ENCODE data around the gene PPP1R13B. TPM values are rescaled to one million over a fixed set of nuclear protein-coding genes. Genes with fewer than 3 reads are reported as not detected.

Gene PPP1R13B
- polyA plus RNA-seq, 2 of the 4 experiments (the other 2 are of a cell fraction), result 2.2 to 2.7 TPM

DNA sequence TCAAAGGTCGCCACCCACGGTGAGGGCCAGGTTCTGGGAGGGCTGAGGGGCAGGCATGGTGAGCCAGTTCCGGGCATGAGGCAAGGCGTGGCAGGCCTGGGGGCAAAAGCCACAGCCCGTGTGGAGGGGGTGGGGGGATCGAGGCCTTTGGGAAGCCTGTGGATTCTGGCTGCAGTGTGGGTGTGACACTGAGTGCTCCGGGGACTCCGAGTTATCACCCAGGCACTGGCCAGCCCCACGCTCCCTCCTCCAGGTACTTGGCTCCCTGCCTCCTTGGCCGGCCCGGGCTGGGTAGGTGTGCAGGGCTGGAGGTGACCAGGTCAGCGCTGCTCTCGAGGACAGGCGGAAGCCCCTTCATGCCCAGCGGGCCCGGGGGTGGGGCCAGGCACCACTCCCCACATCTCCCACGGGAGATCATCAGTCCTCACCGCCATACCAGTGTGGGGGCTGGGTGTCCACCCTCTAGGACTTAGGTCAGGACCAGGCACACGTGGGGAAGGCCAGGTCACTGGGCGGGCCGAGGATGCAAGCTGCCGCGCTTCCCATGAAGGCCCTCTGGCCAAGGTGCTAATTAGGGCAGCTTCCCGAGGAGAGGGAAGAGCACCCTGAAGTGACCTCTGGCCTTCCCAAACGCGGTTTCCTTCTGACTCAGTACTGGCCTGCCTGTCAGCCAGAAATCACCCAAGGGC is 46.8 kb upstream of the PPP1R13B start:
- peaks cover 12% of the 10 kb centered on the region; the same call in 1 of the 3 replicates for H3K4me1 ChIP-seq
- H3K4me3 ChIP-seq, result no peak overlapping the region
- H3K27ac ChIP-seq, result no peak overlapping the region
- no peak for FAIRE-seq
- CTCF ChIA-PET, result no interaction called here
- no peaks in the 10 kb centered on the region for H3K9me3 ChIP-seq
- 67% methylated on average over 16 of the region's 26 CpGs for WGBS (ENCODE audit: missing lambda C conversion rate)
- POLR2A ChIA-PET, result no interaction called here
- ATAC-seq, result no peak
- DNase-seq (ENCODE audit: low read depth in 1 of 2, low spot score in 1 of 2), result no peak
- H3K4me2 ChIP-seq, result no peak overlapping the region
- TF ChIP-seq, protein P1, sequence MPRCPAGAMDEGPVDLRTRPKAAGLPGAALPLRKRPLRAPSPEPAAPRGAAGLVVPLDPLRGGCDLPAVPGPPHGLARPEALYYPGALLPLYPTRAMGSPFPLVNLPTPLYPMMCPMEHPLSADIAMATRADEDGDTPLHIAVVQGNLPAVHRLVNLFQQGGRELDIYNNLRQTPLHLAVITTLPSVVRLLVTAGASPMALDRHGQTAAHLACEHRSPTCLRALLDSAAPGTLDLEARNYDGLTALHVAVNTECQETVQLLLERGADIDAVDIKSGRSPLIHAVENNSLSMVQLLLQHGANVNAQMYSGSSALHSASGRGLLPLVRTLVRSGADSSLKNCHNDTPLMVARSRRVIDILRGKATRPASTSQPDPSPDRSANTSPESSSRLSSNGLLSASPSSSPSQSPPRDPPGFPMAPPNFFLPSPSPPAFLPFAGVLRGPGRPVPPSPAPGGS (IDR thresholded peaks at IDR 0.05), result no peak
- no peak for TF ChIP-seq HEYL (CRISPR knock-in tag; IDR thresholded peaks at IDR 0.05)
- TF ChIP-seq, protein P2, sequence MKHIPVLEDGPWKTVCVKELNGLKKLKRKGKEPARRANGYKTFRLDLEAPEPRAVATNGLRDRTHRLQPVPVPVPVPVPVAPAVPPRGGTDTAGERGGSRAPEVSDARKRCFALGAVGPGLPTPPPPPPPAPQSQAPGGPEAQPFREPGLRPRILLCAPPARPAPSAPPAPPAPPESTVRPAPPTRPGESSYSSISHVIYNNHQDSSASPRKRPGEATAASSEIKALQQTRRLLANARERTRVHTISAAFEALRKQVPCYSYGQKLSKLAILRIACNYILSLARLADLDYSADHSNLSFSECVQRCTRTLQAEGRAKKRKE (CRISPR knock-in tag; IDR thresholded peaks at IDR 0.05; ENCODE audit: low read depth), result no peak
- no peak for TF ChIP-seq CHD4 (IDR thresholded peaks at IDR 0.05; ENCODE audit: borderline replicate concordance)
- no peak for TF ChIP-seq CBX2 (IDR thresholded peaks at IDR 0.05; ENCODE audit: borderline replicate concordance, low read depth)
- TF ChIP-seq, protein P3, sequence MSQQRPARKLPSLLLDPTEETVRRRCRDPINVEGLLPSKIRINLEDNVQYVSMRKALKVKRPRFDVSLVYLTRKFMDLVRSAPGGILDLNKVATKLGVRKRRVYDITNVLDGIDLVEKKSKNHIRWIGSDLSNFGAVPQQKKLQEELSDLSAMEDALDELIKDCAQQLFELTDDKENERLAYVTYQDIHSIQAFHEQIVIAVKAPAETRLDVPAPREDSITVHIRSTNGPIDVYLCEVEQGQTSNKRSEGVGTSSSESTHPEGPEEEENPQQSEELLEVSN (IDR thresholded peaks at IDR 0.05; ENCODE audit: borderline replicate concordance, low read depth), result no peak
- TF ChIP-seq MAZ (IDR thresholded peaks at IDR 0.05; ENCODE audit: borderline replicate concordance, low read depth, low read length), result no peak
- no peak for TF ChIP-seq RARB (CRISPR knock-in tag; IDR thresholded peaks at IDR 0.05)
- no peak for TF ChIP-seq BHLHE40 (IDR thresholded peaks at IDR 0.05; ENCODE audit: low read depth, low read length)
- no peak for TF ChIP-seq GATA3 (IDR thresholded peaks at IDR 0.05; ENCODE audit: borderline replicate concordance)
- TF ChIP-seq ESRRA (IDR thresholded peaks at IDR 0.05; ENCODE audit: borderline replicate concordance, low read length), result no peak
- TF ChIP-seq, protein P4, sequence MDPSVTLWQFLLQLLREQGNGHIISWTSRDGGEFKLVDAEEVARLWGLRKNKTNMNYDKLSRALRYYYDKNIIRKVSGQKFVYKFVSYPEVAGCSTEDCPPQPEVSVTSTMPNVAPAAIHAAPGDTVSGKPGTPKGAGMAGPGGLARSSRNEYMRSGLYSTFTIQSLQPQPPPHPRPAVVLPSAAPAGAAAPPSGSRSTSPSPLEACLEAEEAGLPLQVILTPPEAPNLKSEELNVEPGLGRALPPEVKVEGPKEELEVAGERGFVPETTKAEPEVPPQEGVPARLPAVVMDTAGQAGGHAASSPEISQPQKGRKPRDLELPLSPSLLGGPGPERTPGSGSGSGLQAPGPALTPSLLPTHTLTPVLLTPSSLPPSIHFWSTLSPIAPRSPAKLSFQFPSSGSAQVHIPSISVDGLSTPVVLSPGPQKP (IDR thresholded peaks at IDR 0.05; ENCODE audit: low read depth, low read length), result no peak
- TF ChIP-seq, protein P5, sequence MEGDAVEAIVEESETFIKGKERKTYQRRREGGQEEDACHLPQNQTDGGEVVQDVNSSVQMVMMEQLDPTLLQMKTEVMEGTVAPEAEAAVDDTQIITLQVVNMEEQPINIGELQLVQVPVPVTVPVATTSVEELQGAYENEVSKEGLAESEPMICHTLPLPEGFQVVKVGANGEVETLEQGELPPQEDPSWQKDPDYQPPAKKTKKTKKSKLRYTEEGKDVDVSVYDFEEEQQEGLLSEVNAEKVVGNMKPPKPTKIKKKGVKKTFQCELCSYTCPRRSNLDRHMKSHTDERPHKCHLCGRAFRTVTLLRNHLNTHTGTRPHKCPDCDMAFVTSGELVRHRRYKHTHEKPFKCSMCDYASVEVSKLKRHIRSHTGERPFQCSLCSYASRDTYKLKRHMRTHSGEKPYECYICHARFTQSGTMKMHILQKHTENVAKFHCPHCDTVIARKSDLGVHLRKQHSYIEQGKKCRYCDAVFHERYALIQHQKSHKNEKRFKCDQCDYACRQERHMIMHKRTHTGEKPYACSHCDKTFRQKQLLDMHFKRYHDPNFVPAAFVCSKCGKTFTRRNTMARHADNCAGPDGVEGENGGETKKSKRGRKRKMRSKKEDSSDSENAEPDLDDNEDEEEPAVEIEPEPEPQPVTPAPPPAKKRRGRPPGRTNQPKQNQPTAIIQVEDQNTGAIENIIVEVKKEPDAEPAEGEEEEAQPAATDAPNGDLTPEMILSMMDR (IDR thresholded peaks at IDR 0.05), result no peak
- no peak for TF ChIP-seq TFCP2L1 (CRISPR knock-in tag; IDR thresholded peaks at IDR 0.05)
- no peak for TF ChIP-seq KDM5A (IDR thresholded peaks at IDR 0.05)
- TF ChIP-seq FOXS1 (CRISPR knock-in tag; IDR thresholded peaks at IDR 0.05), result no peak
- TF ChIP-seq SREBF2 (IDR thresholded peaks at IDR 0.05), result no peak
- no peak for TF ChIP-seq EP300 (IDR thresholded peaks at IDR 0.05)
- TF ChIP-seq CHD2 (IDR thresholded peaks at IDR 0.05; ENCODE audit: low read length, partially characterized antibody), result no peak
- TF ChIP-seq POLR2A (IDR thresholded peaks at IDR 0.05; ENCODE audit: low read length), result no peak

DNA sequence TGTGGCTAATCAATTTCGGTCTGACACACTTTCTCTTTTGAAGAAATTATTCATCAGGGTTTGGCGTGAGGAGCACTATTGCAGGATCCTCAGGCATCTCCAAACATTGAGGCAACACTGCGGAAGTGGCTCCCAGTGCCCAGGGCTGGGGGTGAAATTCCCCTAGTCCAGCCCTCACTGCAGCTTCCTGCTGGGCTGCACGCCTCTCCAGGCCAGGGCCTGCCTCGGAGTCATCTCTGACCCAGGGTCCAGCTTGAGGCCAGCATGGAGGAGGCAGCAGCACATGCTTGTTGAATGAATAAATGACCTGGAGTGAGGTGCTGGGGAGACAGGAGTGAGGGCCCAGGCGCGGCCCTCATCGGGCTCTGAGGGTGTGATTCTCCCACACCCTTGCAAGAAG is 44.9 kb upstream of the PPP1R13B start:
- peaks cover 8% of the 10 kb centered on the region; the same call in 1 of the 3 replicates for H3K4me1 ChIP-seq
- FAIRE-seq (no peak), DNase-seq (ENCODE audit: low read depth in 1 of 2, low spot score in 1 of 2) (no peak), ATAC-seq (no peak)
- no peaks in the 10 kb centered on the region for H3K9me3 ChIP-seq
- no peak overlapping the region for H3K4me3 ChIP-seq
- 77% methylated on average over 7 of the region's 8 CpGs for WGBS (ENCODE audit: missing lambda C conversion rate)
- ChIA-PET POLR2A (no interaction called here), CTCF (interaction anchor here (0.6 to 16.4 kb wide), 3 partner anchors 8 to 29 kb away, joined by 3 to 122 read pairs (median 4); no protein-coding TSS in a partner anchor)
- no peak overlapping the region for H3K27ac ChIP-seq
- no peak overlapping the region for H3K4me2 ChIP-seq
- no peak for TF ChIP-seq HDAC2 (IDR thresholded peaks at IDR 0.05)
- peak; percentile 62 for TF ChIP-seq ZFP36 (IDR thresholded peaks at IDR 0.05; ENCODE audit: borderline replicate concordance, partially characterized antibody)
- TF ChIP-seq PHF8 (IDR thresholded peaks at IDR 0.05; ENCODE audit: borderline replicate concordance, low read depth), result no peak

Measured in A549 (cell line).